ENCODE measurements around the gene MEIS3.

Gene MEIS3

GRCh38 chr19:47419030-47419783, at the start of gene MEIS3:
MEIS3 (minus strand) TSS chr19:47419527; CDS start chr19:47419081, 446 bp downstream.
- TF ChIP-seq CTCF (conservative IDR thresholded peaks at IDR 0.05; ENCODE audit: control insufficient read depth, insufficient read depth, low read depth, low read length): no peak
- no peak for DNase-seq (ENCODE audit: low read depth)
- H3K4me3 ChIP-seq (ENCODE audit: control insufficient read depth, low read depth, low read length): peak within 1 kb of the TSS; percentile 68

GRCh38 chr19:47467914-47468313, 48.6 kb upstream of the MEIS3 start:
- DNase-seq (ENCODE audit: low read depth): no peak
- TF ChIP-seq CTCF (conservative IDR thresholded peaks at IDR 0.05; ENCODE audit: control insufficient read depth, insufficient read depth, low read depth, low read length): no peak
- H3K4me3 ChIP-seq (ENCODE audit: control insufficient read depth, low read depth, low read length): no peak overlapping the region

GRCh38 chr19:47465957-47466356, 46.6 kb upstream of the MEIS3 start:
- no peak for DNase-seq (ENCODE audit: low read depth)
- no peak for TF ChIP-seq CTCF (conservative IDR thresholded peaks at IDR 0.05; ENCODE audit: control insufficient read depth, insufficient read depth, low read depth, low read length)
- H3K4me3 ChIP-seq (ENCODE audit: control insufficient read depth, low read depth, low read length): no peak overlapping the region

- no peak for DNase-seq (ENCODE audit: low read depth)
- TF ChIP-seq CTCF (conservative IDR thresholded peaks at IDR 0.05; ENCODE audit: control insufficient read depth, insufficient read depth, low read depth, low read length): no peak
- no peak overlapping the region for H3K4me3 ChIP-seq (ENCODE audit: control insufficient read depth, low read depth, low read length)
These were observed 45.5 kb upstream of the MEIS3 start for GRCh38 chr19:47464675-47465419.

- no peak for DNase-seq (ENCODE audit: low read depth)
- no peak for TF ChIP-seq CTCF (conservative IDR thresholded peaks at IDR 0.05; ENCODE audit: control insufficient read depth, insufficient read depth, low read depth, low read length)
- H3K4me3 ChIP-seq (ENCODE audit: control insufficient read depth, low read depth, low read length): no peak overlapping the region
These were observed 42.5 kb upstream of the MEIS3 start for GRCh38 chr19:47461876-47462275.

GRCh38 chr19:47459477-47459876, 40.1 kb upstream of the MEIS3 start:
- TF ChIP-seq CTCF (conservative IDR thresholded peaks at IDR 0.05; ENCODE audit: control insufficient read depth, insufficient read depth, low read depth, low read length): no peak
- no peak overlapping the region for H3K4me3 ChIP-seq (ENCODE audit: control insufficient read depth, low read depth, low read length)
- DNase-seq (ENCODE audit: low read depth): no peak
